Measurements from ENCODE around the gene MPZL1.

MPZL1 gene

DNA sequence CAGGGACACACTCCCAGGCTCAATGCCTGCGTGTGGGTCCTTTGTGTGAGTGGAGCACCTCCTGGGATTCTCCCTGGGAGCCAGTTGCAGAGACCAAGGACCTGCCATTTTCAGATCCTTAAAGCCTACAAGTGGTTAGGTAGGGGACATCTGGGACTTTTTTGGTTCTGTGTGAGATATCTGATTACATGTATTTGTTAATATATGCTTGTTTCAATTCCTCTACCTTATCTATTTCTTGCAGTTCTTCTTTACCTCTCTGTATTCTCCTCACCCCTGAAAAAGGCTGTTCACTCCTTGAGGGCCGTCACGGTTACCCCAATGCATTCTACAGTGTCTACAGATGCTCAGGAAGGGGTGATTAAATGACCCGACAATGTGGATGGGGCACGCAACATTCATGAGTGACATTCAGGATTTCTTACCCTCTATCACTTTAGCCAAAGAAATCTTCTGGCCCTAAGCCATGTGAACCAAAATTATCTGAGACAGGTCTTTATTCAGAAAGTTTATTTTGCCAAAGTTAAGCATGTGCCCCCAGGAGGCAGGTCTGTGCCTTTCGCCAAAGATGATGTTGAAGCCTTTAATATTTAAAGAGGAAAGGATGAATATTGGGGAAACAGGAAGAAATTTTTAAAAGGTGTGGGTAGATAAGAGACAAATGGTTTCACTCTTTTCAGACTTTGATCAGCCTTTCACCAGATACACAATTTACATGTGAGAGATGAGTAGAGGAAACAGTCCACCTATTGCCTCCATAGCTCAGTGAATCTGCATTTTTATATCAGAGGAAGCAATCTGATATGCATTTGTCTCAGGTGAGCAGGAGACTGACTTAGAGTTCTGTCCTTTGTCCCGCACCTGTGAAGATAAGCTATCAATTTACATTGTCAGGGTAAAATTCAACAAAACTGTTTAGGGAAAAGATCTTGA is 44.6 kb upstream of the MPZL1 start:
- TF ChIP-seq, protein P1, sequence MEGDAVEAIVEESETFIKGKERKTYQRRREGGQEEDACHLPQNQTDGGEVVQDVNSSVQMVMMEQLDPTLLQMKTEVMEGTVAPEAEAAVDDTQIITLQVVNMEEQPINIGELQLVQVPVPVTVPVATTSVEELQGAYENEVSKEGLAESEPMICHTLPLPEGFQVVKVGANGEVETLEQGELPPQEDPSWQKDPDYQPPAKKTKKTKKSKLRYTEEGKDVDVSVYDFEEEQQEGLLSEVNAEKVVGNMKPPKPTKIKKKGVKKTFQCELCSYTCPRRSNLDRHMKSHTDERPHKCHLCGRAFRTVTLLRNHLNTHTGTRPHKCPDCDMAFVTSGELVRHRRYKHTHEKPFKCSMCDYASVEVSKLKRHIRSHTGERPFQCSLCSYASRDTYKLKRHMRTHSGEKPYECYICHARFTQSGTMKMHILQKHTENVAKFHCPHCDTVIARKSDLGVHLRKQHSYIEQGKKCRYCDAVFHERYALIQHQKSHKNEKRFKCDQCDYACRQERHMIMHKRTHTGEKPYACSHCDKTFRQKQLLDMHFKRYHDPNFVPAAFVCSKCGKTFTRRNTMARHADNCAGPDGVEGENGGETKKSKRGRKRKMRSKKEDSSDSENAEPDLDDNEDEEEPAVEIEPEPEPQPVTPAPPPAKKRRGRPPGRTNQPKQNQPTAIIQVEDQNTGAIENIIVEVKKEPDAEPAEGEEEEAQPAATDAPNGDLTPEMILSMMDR (IDR thresholded peaks at IDR 0.05; ENCODE audit: extremely low read depth, insufficient read depth, missing control alignments), result no peak
- in situ Hi-C loops (cut with MboI; ENCODE audit: low pct_unique_long_range_greater_than_20kb, low sequenced_read_pairs, unreplicated experiment), result no loop called here
- peak; percentile 39 for DNase-seq (ENCODE audit: low spot score)

DNA sequence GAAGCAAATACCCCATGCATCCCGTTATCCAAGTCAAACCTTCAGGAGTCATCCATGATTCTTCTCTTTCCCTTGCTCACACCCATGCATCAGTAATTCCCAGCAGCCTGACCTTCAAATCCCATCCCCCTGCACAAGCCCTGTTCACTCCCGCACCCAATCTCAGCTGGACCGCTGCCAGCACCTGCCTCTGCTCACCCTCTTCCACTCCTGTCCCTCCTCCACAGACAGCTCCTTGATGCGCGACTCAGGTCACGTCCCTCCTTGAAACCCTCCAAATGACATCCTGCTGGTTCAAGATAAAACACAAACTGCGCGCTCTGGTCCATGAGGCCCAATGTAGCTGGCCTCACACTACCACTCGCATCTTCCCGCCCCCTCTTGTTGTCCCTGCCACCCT is 43.4 kb upstream of the MPZL1 start:
- TF ChIP-seq, protein P1 (IDR thresholded peaks at IDR 0.05; ENCODE audit: extremely low read depth, insufficient read depth, missing control alignments), result no peak
- DNase-seq (ENCODE audit: low spot score), result no peak
- in situ Hi-C loops (cut with MboI; ENCODE audit: low pct_unique_long_range_greater_than_20kb, low sequenced_read_pairs, unreplicated experiment), result no loop called here

DNA sequence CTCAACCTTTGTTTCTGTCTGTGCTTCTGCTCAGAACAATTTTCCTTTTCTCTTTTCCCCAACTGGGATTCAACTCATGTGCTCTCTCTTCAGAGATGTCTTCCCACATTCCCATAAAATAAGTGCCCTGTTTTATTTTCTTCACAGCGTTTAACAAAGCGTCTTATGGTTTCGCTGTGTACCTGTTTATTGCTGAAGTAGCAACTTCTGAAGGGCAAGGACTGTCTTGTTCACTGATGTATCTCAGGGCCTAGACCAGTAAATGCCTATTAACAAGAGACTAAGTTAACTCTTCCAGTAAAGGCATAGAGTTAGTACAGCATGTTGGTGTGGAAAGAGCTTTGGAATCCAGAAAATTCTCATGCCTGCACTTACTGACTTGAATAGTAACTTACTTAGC is 42.9 kb upstream of the MPZL1 start:
- DNase-seq (ENCODE audit: low spot score), result no peak
- TF ChIP-seq, protein P1 (IDR thresholded peaks at IDR 0.05; ENCODE audit: extremely low read depth, insufficient read depth, missing control alignments), result no peak
- in situ Hi-C loops (cut with MboI; ENCODE audit: low pct_unique_long_range_greater_than_20kb, low sequenced_read_pairs, unreplicated experiment), result no loop called here

DNA sequence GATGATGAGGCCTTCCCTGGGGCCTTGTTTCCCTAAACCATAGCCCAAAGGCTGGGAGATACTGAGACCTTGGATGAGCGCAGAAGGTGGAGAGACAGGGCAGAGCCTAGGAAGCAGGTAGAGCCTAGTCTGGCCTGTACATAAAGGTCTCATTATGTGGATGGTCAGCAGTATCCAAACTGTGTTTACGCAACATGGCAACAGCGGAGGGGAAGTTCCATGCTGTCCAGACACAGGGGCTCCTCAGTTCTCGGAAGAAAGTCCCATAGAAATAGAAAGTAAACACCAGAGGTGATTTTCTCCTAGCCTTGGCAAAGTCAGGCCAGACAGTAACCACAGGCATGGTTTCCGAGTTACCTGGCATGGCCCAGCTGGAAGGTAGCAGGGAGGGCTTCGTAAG is 42.1 kb upstream of the MPZL1 start:
- in situ Hi-C loops (cut with MboI; ENCODE audit: low pct_unique_long_range_greater_than_20kb, low sequenced_read_pairs, unreplicated experiment), result loop anchor here (10.0 kb wide), 1 partner anchor 75 kb away; no protein-coding TSS in a partner anchor
- DNase-seq (ENCODE audit: low spot score), result no peak
- TF ChIP-seq, protein P1 (IDR thresholded peaks at IDR 0.05; ENCODE audit: extremely low read depth, insufficient read depth, missing control alignments), result no peak

DNA sequence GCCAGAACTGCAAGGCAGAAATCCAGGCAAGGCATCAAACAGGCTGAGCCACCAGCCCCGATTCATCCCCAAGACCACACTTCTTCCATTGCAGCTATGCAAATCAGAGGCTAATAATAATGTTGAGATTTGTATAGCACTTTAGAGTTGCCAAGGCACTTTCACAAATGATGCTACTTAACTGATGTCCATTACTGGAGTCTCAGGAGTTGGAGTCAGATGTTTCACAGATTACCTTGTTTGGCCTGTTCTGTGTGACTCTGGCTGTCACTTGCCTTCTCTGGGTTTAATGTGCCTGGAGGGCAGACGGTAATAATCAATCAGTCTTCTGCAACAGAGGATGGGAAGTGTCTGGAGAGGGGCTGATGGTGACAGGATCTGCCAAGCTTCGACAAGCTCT is 40.8 kb upstream of the MPZL1 start:
- in situ Hi-C loops (cut with MboI; ENCODE audit: low pct_unique_long_range_greater_than_20kb, low sequenced_read_pairs, unreplicated experiment), result loop anchor here (10.0 kb wide), 1 partner anchor 76 kb away; no protein-coding TSS in a partner anchor
- DNase-seq (ENCODE audit: low spot score), result no peak
- TF ChIP-seq, protein P1 (IDR thresholded peaks at IDR 0.05; ENCODE audit: extremely low read depth, insufficient read depth, missing control alignments), result no peak

- TF ChIP-seq, protein P1 (IDR thresholded peaks at IDR 0.05; ENCODE audit: extremely low read depth, insufficient read depth, missing control alignments), result no peak
- DNase-seq (ENCODE audit: low spot score), result no peak
- in situ Hi-C loops (cut with MboI; ENCODE audit: low pct_unique_long_range_greater_than_20kb, low sequenced_read_pairs, unreplicated experiment), result loop anchor here (10.0 kb wide), 1 partner anchor 77 kb away; no protein-coding TSS in a partner anchor
Measured at GRCh38 chr1:167681451-167682098, 40.2 kb upstream of the MPZL1 start.
